Activated T-cell treated with anti-CD3 and anti-CD28 coated beads, Interleukin-2, amount 50 U/mL, for 4 hours (primary cell): ENCODE measurements around the gene PRKAR2A. TPM values are rescaled to one million over a fixed set of nuclear protein-coding genes. Genes with fewer than 3 reads are reported as not detected.
"Not testable (repeated sequence)": the region's sequence is repeated elsewhere in the genome, so short reads cannot be mapped to it uniquely, and the experiment has no call there.

Experiments
- ATAC-seq, 2 donors: fragments of 200-7000 bp; cut with Tn5 transposase; one replicate each; pipeline ENCODE4 v1.10.0; 2021
- DNase-seq: peaks from one replicate; pipeline ENCODE4 v3.0.0-alpha.2; 2020
- H3K27me3 Mint-ChIP-seq: one replicate; pipeline ENCODE4 v1.8.0; 2021; ENCODE audit warnings: low read depth, mixed read lengths
- H3K36me3 Mint-ChIP-seq: one replicate; pipeline ENCODE4 v1.8.0; 2022; ENCODE audit warnings: mixed read lengths; ENCODE audit not compliant: insufficient read depth
- H3K4me1 Mint-ChIP-seq: one replicate; pipeline ENCODE4 v1.8.0; 2021; ENCODE audit warnings: low read depth, mixed read lengths
- H3K4me3 Mint-ChIP-seq: one replicate; pipeline ENCODE4 v1.8.0; 2021; ENCODE audit warnings: mild to moderate bottlenecking, moderate library complexity, mixed read lengths
- H3K9me3 Mint-ChIP-seq: one replicate; pipeline ENCODE4 v1.8.0; 2021; ENCODE audit warnings: mixed read lengths
- total RNA-seq, 3 donors: library from RNA; stranded (reverse); gene quantifications; one replicate each; pipeline ENCODE4 v1.2.1, GENCODE V29; 2021

The PRKAR2A gene
- total RNA-seq, 3 donors from 2014 or later = 60.7 to 75.9 (median 70.7) TPM

GRCh38 chr3:48819234-48820221 is 28.1 kb downstream of the PRKAR2A start:
- DNase-seq = no peak
- no peak overlapping the region for H3K4me3 Mint-ChIP-seq
- H3K36me3 Mint-ChIP-seq = peaks cover 7% of the 10 kb centered on the region
- H3K4me1 Mint-ChIP-seq = peaks cover 36% of the 10 kb centered on the region
- H3K9me3 Mint-ChIP-seq = no peaks in the 10 kb centered on the region
- H3K27me3 Mint-ChIP-seq = no peaks in the 10 kb centered on the region
- no peak for ATAC-seq

- DNase-seq (no peak), ATAC-seq (no peak)
- H3K4me3 Mint-ChIP-seq = no peak overlapping the region
- peaks cover 2% of the 10 kb centered on the region for H3K36me3 Mint-ChIP-seq
- no peaks in the 10 kb centered on the region for H3K27me3 Mint-ChIP-seq
- H3K9me3 Mint-ChIP-seq = peaks cover 8% of the 10 kb centered on the region
- peaks cover 37% of the 10 kb centered on the region for H3K4me1 Mint-ChIP-seq
Observed at GRCh38 chr3:48811524-48811923, 36.1 kb downstream of the PRKAR2A start.

GRCh38 chr3:48804930-48805329 is 42.7 kb downstream of the PRKAR2A start:
- no peak for DNase-seq
- peaks cover 8% of the 10 kb centered on the region for H3K4me1 Mint-ChIP-seq
- H3K27me3 Mint-ChIP-seq = no peaks in the 10 kb centered on the region
- no peak for ATAC-seq
- no peaks in the 10 kb centered on the region for H3K9me3 Mint-ChIP-seq
- H3K4me3 Mint-ChIP-seq = no peak overlapping the region
- peaks cover 9% of the 10 kb centered on the region for H3K36me3 Mint-ChIP-seq

GRCh38 chr3:48800831-48801230 is 46.8 kb downstream of the PRKAR2A start:
- H3K9me3 Mint-ChIP-seq, H3K27me3 Mint-ChIP-seq, H3K36me3 Mint-ChIP-seq, H3K4me3 Mint-ChIP-seq, ATAC-seq, H3K4me1 Mint-ChIP-seq, DNase-seq: not testable (repeated sequence)

DNA sequence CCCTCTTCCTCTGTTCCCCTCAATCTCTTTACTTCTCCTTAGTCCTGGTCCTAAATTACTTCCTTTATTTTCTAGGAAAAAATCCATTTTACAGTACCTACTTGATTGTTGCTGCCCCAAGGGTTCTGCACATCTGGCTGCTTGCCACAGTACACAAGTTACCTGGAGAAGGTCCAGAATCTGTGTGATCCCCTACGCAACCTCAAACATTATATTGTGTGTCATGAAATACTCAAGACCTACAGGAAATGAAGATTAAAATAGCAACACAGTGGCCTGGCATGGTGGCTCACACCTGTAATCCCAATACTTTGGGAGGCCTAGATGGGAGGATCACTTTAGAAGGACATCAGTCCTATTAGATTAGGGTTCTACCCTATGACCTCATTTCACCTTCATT is 48.7 kb downstream of the PRKAR2A start:
- Mint-ChIP-seq H3K27me3 (no peaks in the 10 kb centered on the region), H3K4me3 (no peak overlapping the region), H3K36me3 (peaks cover 2% of the 10 kb centered on the region), H3K9me3 (no peaks in the 10 kb centered on the region), H3K4me1 (peaks cover 2% of the 10 kb centered on the region)
- ATAC-seq (no peak), DNase-seq (no peak)

DNA sequence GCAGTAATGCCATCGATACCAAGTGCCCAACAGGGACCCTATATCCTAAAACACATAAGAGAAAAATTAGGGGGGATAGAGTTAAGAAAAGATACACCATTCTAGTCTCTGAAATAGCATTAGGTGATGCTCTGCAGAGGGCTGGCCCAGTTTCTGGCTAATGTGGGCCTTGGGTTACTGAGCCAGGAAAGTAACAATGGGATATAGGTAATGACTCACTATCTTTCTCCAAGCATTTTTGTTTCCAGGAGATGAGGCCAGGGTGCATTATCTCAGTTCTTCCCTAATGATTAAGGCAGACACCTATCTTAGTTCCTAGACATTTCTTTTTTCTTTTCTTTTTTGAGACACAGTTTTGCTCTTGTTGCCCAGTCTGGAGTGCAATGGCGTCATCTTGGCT is 50.0 kb downstream of the PRKAR2A start:
- peaks cover 2% of the 10 kb centered on the region for H3K36me3 Mint-ChIP-seq
- ATAC-seq (no peak), DNase-seq (no peak)
- peaks cover 2% of the 10 kb centered on the region for H3K4me1 Mint-ChIP-seq
- H3K4me3 Mint-ChIP-seq = no peak overlapping the region
- H3K9me3 Mint-ChIP-seq = no peaks in the 10 kb centered on the region
- no peaks in the 10 kb centered on the region for H3K27me3 Mint-ChIP-seq

DNA sequence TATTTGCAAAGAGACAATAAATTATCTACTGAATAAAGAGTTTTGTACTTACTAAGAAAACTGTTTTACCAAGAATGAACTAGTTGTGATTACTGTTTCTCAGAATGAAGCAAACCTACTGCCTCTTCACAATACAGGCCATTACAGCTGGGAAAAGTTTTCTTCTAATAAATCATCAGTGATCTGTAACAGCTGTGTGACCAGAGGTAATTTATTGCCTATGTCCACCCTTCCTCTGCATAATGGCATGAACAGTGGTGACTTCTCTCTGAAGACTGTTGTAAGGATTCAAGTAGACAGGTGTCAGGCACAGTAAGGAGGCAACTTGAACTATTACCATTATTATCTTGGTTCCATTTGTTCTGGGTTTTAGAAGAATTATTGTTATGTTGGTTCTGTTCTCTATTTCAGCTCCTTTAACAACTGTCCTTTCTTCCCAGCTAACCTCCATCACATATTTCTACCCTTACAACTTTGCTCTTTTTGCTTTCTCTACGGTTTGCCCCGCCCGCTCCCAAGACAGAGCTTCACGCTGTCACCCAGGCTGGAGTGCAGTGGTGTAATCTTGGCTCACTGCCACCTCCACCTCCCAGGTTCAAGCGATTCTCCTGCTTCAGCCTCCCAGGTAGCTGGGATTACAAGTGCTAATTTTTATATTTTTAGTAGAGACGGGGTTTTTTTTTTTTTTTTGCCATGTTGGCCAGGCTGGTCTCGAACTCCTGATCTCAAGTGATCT is 51.5 kb downstream of the PRKAR2A start:
- H3K36me3 Mint-ChIP-seq = no peaks in the 10 kb centered on the region
- peaks cover 2% of the 10 kb centered on the region for H3K4me1 Mint-ChIP-seq
- ATAC-seq (no peak), DNase-seq (no peak)
- no peaks in the 10 kb centered on the region for H3K27me3 Mint-ChIP-seq
- no peaks in the 10 kb centered on the region for H3K9me3 Mint-ChIP-seq
- no peak overlapping the region for H3K4me3 Mint-ChIP-seq

GRCh38 chr3:48793484-48793883 is 54.2 kb downstream of the PRKAR2A start:
- DNase-seq, H3K27me3 Mint-ChIP-seq, ATAC-seq, H3K9me3 Mint-ChIP-seq, H3K36me3 Mint-ChIP-seq, H3K4me3 Mint-ChIP-seq: not testable (repeated sequence)
- H3K4me1 Mint-ChIP-seq = peaks cover 16% of the 10 kb centered on the region

GRCh38 chr3:48789665-48790064 is 58.0 kb downstream of the PRKAR2A start:
- no peak overlapping the region for H3K4me3 Mint-ChIP-seq
- ATAC-seq = no peak

DNA sequence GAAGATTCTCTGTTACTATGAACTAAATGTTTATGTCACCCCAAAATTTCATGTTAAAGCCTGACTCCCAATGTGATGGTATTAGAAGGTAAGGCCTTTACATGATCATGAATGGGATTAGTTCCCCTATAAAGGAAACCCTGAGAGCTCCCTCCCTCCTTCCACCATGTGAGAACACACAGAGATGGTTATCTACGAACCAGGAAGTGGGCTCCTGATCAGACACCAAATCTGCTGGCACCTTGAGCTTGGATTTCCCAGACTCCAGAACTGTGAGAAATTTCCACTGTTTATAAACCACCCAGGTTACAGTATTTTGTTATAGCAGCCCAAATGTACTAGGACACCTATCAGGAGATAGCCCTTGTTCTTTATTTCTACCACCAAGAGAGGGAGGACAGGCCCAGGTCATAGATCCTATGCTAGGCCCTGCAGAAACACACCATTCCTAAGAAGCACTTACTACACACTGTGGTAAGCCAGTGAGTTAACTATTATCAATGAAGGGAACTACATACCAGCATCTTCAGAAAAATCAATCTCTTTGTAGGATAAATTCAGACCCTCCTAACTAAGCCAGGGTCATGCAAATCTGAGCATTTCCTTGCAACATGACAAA is 59.0 kb downstream of the PRKAR2A start:
- no peak overlapping the region for H3K4me3 Mint-ChIP-seq
- DNase-seq = no peak
- H3K4me1 Mint-ChIP-seq = peaks cover 18% of the 10 kb centered on the region
- no peaks in the 10 kb centered on the region for H3K9me3 Mint-ChIP-seq
- no peaks in the 10 kb centered on the region for H3K27me3 Mint-ChIP-seq
- no peak for ATAC-seq
- peaks cover 16% of the 10 kb centered on the region for H3K36me3 Mint-ChIP-seq

More at GRCh38 chr3:48789665-48790064, 58.0 kb downstream of the PRKAR2A start:
- Mint-ChIP-seq H3K27me3 (no peaks in the 10 kb centered on the region), H3K4me1 (peaks cover 18% of the 10 kb centered on the region), H3K36me3 (peaks cover 13% of the 10 kb centered on the region), H3K9me3 (no peaks in the 10 kb centered on the region)
- DNase-seq = no peak

DNA sequence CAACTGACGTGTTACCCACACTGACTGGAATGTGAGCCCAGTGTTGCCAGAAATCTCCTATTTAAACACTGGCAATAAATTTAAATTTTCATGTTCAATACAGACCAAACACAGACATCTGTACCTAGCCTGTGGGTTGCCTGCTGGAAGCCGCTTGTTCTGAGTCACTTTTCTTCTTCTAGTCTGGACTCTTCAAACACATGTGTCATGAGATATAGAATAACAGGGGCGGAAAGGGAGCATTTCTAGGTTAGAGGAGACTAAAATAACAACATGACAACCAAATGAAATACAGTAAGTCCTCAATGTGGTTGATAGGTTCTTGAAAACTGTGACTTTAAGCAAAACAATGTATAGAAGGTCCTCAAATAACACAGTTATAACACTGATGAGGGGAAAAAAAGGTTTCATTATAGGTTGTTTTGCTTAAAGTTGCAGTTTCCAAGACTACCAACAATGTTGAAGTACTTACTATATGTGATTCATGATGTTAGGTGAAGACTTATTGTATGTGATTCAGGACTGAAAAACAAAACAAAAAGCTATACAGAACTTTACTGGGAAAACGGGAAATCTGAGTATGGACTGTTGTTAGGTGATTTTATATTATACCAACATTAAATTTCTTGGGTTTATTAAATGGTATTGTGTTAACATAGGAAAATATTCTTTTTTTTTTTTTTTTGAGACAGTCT is 63.1 kb downstream of the PRKAR2A start:
- peaks cover 19% of the 10 kb centered on the region for H3K36me3 Mint-ChIP-seq
- no peaks in the 10 kb centered on the region for H3K27me3 Mint-ChIP-seq
- H3K9me3 Mint-ChIP-seq = no peaks in the 10 kb centered on the region
- H3K4me1 Mint-ChIP-seq = peaks cover 13% of the 10 kb centered on the region
- no peak for DNase-seq
- no peak overlapping the region for H3K4me3 Mint-ChIP-seq
- ATAC-seq = no peak

GRCh38 chr3:48783304-48783703 is 64.4 kb downstream of the PRKAR2A start:
- DNase-seq (no peak), ATAC-seq (no peak)
- Mint-ChIP-seq H3K36me3 (peaks cover 19% of the 10 kb centered on the region), H3K9me3 (no peaks in the 10 kb centered on the region), H3K4me1 (peaks cover 2% of the 10 kb centered on the region), H3K4me3 (no peak overlapping the region), H3K27me3 (no peaks in the 10 kb centered on the region)

GRCh38 chr3:48782046-48782445 is 65.6 kb downstream of the PRKAR2A start:
- H3K4me1 Mint-ChIP-seq = no peaks in the 10 kb centered on the region
- no peak for DNase-seq
- no peak for ATAC-seq
- H3K9me3 Mint-ChIP-seq = no peaks in the 10 kb centered on the region
- peaks cover 23% of the 10 kb centered on the region for H3K36me3 Mint-ChIP-seq
- H3K27me3 Mint-ChIP-seq = no peaks in the 10 kb centered on the region
- no peak overlapping the region for H3K4me3 Mint-ChIP-seq

DNA sequence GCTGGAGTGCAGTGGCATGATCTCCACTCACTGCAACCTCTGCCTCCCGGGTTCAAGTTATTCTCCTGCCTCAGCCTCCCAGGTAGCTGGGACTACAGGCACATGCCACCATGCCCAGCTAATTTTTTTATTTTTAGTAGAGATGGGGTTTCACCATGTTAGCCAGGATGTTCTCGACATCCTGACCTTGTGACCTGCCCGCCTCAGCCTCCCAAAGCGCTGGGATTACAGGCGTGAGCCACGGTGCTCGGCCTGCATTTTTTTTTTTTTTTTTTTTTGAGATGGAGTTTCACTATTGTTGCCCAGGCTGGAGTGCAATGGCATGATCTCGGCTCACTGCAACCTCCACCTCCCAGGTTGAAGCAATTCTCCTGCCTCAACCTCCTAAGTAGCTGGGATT is 69.1 kb downstream of the PRKAR2A start:
- not testable (repeated sequence) for H3K4me3 Mint-ChIP-seq, DNase-seq, H3K9me3 Mint-ChIP-seq, H3K4me1 Mint-ChIP-seq, ATAC-seq, H3K27me3 Mint-ChIP-seq
- H3K36me3 Mint-ChIP-seq = peaks cover 14% of the 10 kb centered on the region
